Dermis microvascular lymphatic vessel endothelial cell (primary cell): Measurements from ENCODE around the gene TLX1. TPM values are rescaled to one million over a fixed set of nuclear protein-coding genes. Genes with fewer than 3 reads are reported as not detected.
A peak's percentile ranks its signal among the peaks of the same experiment; 100 is the strongest.
"Not testable (repeated sequence)": the region's sequence is repeated elsewhere in the genome, so short reads cannot be mapped to it uniquely, and the experiment has no call there.

Experiments used
- DNase-seq, 2 donors: peaks; one replicate each; pipeline versions ENCODE4 v3.0.0 to v3.0.0-alpha.2; 2010; ENCODE audit warnings: low read depth in 2 of 2
- total RNA-seq: library from RNA; depleted of rRNA; stranded (reverse); fragments of >200 nt; gene quantifications from 2 replicates; pipeline ENCODE4 v1.2.1, GENCODE V29; 2014

The TLX1 gene
- total RNA-seq, 1 donor from 2014 or later, result not detected

DNA sequence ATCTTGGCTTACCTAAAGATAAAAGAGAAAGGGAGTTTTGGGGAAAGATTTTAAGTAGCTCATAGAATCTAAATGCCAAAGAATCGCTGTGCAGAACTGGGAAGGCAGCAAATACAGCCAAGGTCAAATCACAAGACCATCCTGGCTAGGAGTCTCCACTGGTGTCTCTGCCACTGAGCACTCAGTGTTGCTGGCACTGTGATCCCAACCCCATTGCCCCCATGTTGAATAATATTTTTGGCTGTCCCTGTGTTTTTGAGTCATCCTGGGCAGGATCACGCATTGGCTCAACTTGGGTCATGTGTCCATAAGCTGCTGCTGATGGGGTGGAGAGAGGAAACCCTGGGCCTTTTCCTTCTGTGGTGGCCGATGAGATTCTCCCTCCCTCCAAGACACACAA, 21.2 kb downstream of the TLX1 start:
- no peak for DNase-seq

DNA sequence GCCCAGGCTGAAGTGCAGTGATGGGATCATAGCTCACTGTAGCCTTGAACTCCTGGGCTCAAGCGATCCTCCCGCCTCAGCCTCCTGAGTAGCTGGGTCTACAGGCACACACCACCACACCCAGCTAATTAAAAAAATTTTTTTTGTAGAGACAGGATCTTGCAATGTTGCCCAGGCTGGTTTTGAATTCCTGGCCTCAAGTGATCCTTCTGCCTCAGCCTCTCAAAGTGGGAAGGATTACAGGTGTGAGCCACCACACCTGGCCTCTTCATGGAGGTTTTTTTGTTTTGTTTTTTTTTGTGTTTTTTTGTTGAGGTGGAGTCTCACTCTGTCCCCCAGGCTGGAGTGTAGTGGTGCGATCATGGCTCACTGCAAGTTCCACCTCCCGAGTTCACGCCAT, 23.4 kb downstream of the TLX1 start:
- DNase-seq, result not testable (repeated sequence)

DNA sequence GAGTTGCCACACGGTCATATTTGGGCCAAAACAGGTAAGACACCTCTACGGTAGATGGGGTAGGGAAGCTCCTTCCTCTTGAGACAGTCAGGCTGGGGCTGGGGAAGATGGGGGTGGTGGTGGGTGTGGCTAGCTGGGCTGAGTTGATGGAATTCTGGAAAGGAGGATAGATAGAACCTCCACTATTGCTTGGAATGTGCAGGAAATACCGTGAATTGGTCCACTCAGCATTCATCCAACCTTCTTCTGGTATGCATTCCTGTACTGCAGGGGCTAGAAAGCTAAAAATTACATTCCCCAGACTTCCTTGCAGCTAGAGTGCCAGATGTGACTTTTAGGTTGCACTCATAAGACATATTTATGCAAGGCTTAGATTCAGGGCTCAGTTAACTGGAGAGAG, 24.8 kb downstream of the TLX1 start:
- DNase-seq, result no peak

DNA sequence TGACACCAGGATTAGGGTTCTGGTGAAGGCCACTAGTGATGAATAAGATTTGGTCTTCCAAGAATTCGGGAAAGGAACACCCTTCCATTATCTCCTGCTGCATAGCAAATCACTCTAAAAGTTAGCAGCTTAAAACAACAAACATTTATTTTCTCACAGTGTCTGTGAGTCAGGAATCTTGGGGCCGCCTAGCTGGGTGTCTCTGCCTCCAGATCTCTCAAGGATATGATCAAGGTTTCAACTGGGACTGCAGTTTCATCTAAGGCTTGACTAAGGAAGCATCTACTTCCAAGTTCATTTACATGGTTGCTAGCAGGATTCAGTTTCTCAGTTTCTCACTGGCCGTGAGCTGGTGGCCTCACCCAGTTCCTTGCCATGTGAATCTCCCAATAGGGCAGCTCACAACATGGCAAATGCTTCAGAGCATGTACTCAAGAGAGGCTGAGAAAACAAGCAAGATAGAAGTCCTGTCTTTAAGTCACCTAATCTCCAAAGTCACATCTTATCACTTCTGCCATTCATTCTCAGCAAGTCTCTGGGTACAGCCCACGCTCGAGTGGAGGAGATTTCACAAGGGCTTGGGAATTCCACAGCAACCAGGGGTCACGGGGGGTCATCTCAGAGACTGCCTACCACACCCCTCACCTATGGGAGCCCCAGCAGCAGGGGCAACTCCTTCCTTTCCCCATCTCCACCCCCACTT, 26.8 kb downstream of the TLX1 start:
- DNase-seq, result no peak

DNA sequence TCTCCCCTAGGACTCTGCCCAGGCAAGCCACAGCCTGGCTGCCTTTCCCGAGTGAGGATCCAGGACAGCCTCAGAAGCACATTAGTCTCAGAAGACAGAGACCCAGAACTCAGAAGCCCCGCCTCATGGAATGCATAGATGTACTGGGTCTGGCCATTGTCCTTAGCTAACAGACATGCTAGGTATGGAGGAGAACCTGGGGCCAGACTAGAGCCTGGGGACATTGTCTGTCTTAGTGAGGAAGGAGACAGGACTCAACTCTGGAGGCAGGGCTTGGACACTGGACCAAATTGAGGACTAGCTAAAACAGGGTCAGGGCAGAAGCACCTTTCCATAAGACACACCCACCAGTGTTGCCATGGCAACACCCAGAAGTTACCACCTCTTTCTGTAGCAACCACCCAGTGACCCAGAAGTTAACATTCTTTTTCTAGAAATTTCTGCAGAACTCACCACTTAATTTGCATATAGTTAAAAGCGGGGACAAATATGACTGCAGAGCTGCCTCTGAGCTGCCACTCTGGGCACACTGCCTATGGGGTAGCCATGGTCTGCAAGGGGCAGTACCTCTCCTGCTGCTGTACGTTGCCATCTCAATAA, 27.5 kb downstream of the TLX1 start:
- no peak for DNase-seq

DNA sequence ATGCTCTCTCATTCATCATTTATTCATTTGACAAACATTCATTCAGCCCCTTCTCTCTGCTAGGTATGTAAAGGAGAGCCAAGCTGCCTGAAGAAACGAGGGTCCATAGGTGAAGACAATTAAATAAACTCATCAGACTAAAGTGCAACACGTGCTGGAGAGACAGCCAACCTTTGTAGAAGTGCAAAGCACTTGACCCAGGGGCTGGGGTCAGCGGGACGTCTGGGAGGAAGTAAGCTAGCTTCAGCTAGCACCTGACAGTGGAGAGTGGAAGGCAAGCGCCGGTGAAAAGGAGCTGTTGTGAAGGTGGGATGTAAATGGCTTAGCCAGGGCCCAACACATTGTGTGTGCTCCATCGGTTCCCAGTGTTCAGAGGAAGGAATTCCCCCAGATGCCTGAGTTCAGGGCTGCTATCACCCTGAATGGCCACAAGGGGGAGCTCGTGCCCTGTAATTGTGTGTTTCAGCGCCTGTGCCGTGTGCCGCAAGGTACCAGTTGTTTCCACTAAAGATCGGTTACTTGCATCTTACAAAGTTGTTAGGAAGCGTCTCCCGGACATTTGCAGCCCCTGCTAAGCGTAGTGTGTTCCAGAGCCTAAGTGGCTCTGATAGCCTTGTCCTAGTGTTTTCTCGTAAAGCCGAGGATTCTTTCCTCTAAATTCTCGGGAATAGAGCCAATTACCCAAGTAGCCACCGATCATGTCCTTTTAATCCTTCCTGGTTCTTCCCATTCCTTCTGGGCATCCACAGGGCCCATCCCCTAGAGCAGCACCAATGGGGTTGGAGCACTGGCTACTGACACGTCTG, 30.6 kb downstream of the TLX1 start:
- peak; percentile 49 to 72 for DNase-seq

DNA sequence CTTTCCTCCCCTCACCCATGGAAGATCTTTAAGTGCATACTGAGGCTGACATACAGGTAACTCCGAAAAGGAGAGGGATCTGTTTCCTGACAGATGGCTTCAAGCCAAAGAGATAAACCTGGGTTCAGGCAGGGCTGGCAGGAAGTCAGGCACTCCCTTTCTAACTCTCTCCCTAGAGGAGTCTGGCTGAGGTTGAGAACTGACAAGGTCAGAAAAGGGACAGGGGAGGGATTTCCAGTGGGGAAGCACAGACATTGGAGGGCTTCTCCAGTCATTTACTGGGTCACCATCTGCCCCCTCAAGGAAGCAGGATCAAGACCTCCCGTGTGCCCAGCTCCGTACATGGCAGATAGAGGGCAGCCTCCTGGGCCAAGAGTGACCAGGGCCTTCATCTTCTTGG, 31.6 kb downstream of the TLX1 start:
- no peak for DNase-seq

DNA sequence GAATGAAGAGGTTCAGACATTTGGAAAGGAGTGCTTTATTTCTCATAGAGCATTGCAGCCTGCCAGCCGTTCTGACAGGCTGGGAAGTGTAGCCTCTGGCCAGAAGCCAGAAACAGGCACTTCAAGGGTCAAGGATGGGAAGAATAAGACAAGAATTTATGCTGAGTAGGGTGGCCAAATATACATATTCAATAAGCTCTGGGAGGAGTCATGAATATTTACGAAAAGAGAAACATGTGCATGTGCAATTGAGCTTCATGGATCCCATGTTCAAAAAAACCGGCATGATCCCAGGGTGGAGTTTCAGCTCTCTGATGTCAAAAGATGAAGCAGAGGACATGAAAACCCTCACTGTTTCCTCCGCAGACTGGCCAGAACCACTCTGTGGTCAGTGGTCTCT, 32.9 kb downstream of the TLX1 start:
- no peak for DNase-seq

DNA sequence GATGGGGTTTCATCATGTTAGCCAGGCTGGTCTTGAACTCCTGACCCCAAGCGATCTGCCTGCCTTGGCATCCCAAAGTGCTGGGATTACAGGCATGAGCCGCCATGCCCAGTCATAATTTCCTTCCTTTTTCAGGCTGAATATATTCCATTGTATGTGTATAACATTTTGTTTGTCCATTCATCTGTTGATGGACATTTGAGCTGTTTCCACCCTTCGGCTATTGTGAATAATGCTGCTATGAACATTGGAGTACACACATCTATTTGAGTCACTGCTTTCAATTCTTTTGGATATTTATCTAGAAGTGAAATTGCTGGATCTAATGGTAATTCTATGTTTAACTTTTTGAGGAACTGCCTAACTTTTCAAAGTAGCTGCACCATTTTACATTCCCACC, 34.6 kb downstream of the TLX1 start:
- DNase-seq, result peak; percentile 23 to 48

DNA sequence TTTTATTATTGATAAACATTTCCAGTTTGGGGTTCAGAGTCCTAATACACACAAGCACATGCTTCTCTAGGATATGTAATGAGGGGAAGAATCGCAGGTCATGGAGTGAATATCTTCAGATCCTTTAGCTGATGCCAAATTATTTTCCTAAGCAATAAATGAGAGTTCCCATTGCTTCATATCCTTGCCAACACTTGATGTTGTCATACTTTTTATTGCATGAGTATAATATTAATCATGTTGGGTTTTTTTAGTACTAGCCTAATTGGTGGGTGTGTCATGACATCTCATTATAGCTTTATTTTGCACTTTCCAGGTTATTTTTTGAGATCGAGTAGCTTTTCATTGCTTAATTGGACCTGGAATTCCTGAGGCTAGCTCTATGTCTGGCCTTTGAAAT, 35.3 kb downstream of the TLX1 start:
- DNase-seq, result no peak

DNA sequence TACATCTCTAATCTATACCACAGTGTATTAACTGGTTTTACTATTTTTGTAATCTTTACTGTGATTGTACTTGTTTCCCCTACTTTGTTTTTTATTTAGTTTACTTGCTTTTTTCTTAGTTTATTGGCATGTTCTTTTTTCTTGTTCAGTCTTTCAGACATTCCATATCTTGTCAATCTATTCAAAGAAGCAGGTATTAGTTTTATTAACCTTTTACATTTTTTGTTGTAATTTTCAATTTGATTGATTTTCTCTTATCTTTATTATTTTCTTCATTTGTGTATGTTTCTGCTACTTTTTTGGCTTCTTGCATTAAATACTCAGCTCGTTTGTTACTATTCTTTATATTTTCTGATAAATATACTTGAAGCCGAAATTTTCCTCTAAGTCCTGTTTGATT, 41.6 kb downstream of the TLX1 start:
- DNase-seq, result no peak

DNA sequence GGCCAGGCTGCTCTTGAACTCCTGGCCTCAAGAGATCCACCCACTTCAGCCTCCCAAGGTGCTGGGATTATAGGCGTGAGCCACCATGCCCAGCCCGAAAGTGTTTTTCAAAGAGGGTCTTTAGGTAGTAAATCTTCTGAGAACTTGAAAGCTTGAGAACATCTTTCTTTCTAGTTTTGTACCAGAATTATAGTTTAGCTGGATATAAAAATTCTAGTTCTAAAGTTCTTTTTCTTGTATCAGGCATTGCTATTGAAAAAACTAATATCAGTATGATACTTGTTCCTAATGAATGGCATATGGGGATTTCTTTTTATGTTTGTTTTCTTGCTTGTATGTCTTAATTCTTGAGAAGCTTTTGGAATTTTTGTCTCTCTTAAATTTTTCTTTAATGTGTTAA, 43.2 kb downstream of the TLX1 start:
- DNase-seq, result no peak

DNA sequence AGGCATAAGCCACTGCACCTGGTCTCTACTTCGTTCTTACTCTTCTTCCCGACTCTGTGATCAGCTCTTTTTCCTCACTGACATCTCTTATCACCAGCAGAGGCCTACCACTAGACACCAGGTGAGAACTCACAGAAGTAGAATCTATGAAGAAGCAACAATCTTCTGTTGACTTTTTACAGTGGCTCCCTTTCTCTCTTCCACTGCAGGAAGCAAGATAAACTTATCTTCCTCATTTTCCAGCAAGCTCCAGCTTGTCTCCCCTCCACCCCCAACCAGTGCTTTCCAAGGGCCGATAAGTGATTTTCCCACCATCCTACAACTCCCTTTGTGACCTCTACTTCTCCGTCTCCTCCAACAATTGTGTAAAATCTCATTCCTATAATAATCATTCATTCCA, 45.5 kb downstream of the TLX1 start:
- no peak for DNase-seq

DNA sequence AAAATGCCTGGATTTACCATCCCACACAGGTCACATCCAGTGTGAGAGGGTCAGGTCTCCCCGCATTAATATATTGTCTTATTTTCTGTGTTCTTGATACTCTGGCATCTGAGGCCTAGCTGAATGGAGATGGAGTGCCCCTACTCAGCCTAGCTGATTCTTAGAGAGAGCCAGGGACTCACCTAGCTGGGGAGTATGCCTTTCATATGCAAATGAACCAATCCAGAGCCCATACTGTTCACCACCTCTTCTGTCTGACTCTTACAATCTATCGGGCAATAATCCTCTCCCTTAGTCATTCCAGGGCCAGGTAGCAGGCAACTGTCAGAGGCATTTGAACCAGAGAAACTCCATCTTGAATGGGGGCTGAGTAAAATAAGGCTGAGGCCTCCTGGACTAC, 51.8 kb downstream of the TLX1 start:
- DNase-seq, result no peak

DNA sequence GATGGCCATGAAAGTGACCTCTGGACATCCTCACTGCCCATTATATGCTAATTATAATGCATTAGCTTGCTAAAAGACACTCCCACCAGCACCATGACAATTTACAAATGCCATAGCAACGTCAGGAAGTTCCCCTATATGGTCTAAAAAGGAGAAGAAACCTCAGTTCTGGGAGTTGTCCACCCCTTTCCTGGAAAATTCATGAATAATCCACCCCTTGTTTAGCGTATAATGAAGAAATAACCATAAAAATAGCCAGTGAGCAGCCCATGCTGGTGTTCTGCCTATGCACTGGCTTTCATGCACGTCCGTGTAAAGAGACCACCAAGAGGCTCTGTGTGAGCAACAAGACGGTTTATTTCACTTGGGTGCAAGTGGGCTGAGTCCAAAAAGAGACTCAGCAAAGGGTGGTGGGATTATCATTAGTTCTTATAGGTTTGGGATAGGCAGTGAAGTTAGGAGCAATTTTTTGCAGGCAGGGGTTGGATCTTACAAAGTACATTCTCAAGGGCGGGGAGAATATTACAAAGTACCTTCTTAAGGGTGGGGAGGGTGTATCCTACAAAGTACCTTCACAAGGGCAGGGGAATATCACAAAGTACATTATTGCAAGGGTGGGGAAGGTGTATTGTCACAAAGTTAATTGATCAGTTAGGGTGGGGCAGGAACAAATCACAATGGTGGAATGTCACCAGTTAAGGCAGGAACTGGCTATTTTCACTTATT, 52.5 kb downstream of the TLX1 start:
- DNase-seq, result no peak

Other genes starting within 250 kb of the TLX1 start
- 17.1 and 22.8 TPM in 2 replicates for gene SLF2, start 218.3 kb upstream of the TLX1 start, total RNA-seq
- gene SEMA4G, start 161.8 kb upstream of the TLX1 start, total RNA-seq, result 0.77 and 1.5 TPM in 2 replicates
- 51.2 and 58.7 TPM in 2 replicates for gene MRPL43, start 143.8 kb upstream of the TLX1 start, total RNA-seq
- 5.3 and 7.0 TPM in 2 replicates for gene TWNK, start 143.8 kb upstream of the TLX1 start, total RNA-seq
- 33.9 and 41.5 TPM in 2 replicates for gene LZTS2, start 131.5 kb upstream of the TLX1 start, total RNA-seq
- gene PDZD7, start 100.2 kb upstream of the TLX1 start, total RNA-seq, result 0.25 and 0.51 TPM in 2 replicates
- 51.2 and 74.8 TPM in 2 replicates for gene SFXN3, start 100.1 kb upstream of the TLX1 start, total RNA-seq
- 0.38 and 0.39 TPM in 2 replicates for gene KAZALD1, start 69.3 kb upstream of the TLX1 start, total RNA-seq
- not detected in 2 replicates for gene LBX1, start 98.2 kb downstream of the TLX1 start, total RNA-seq
- gene BTRC, start 222.9 kb downstream of the TLX1 start, total RNA-seq, result 8.2 and 8.7 TPM in 2 replicates